Measurements from ENCODE around the gene SLC7A7.
A peak's percentile ranks its signal among the peaks of the same experiment; 100 is the strongest.

The SLC7A7 gene

GRCh38 chr14:22766457-22767322, 48.5 kb downstream of the SLC7A7 start, which contains the start of gene OXA1L (continued):
- no peak for TF ChIP-seq TCF7L2 (IDR thresholded peaks at IDR 0.05; ENCODE audit: borderline replicate concordance, low read depth, low read length)
- TF ChIP-seq ZNF629 (tag by site-specific recombination; IDR thresholded peaks at IDR 0.05) = peak; percentile 24; the same call in 1 of the 2 replicates
- no peak for TF ChIP-seq ZNF366 (tag by site-specific recombination; conservative IDR thresholded peaks at IDR 0.05)
- TF ChIP-seq ZNF776 (tag by site-specific recombination; IDR thresholded peaks at IDR 0.05; ENCODE audit: borderline replicate concordance) = no peak
- TF ChIP-seq RBAK (tag by site-specific recombination; IDR thresholded peaks at IDR 0.05) = no peak
- TF ChIP-seq ZNF624 (tag by site-specific recombination; IDR thresholded peaks at IDR 0.05) = no peak
- TF ChIP-seq ZNF155 (tag by site-specific recombination; IDR thresholded peaks at IDR 0.05) = no peak
- no peak for TF ChIP-seq EGR2 (tag by site-specific recombination; IDR thresholded peaks at IDR 0.05; ENCODE audit: low read depth)
- no peak for TF ChIP-seq ZNF654 (tag by site-specific recombination; IDR thresholded peaks at IDR 0.05; ENCODE audit: low read depth)
- TF ChIP-seq ZNF518A (tag by site-specific recombination; conservative IDR thresholded peaks at IDR 0.05; ENCODE audit: low read depth) = peak; percentile 86
- TF ChIP-seq ZNF544 (tag by site-specific recombination; IDR thresholded peaks at IDR 0.05) = no peak
- TF ChIP-seq ZNF10 (tag by site-specific recombination; IDR thresholded peaks at IDR 0.05) = no peak
- no peak for TF ChIP-seq GLIS2 (tag by site-specific recombination; IDR thresholded peaks at IDR 0.05)
- no peak for TF ChIP-seq ZSCAN30 (tag by site-specific recombination; IDR thresholded peaks at IDR 0.05)
- TF ChIP-seq ELK4 (IDR thresholded peaks at IDR 0.05; ENCODE audit: borderline replicate concordance, low read depth, low read length) = no peak
- TF ChIP-seq ZNF335 (tag by site-specific recombination; conservative IDR thresholded peaks at IDR 0.05) = peak; percentile 76
- no peak for TF ChIP-seq ZNF362 (tag by site-specific recombination; IDR thresholded peaks at IDR 0.05)
- peak; percentile 68 for TF ChIP-seq FEZF1 (tag by site-specific recombination; IDR thresholded peaks at IDR 0.05)
- TF ChIP-seq HOXA7 (CRISPR knock-in tag; IDR thresholded peaks at IDR 0.05; ENCODE audit: borderline replicate concordance) = no peak
- no peak for TF ChIP-seq PRDM2 (tag by site-specific recombination; IDR thresholded peaks at IDR 0.05; ENCODE audit: borderline replicate concordance)
- no peak for TF ChIP-seq ZNF18 (tag by site-specific recombination; IDR thresholded peaks at IDR 0.05)
- no peak for TF ChIP-seq ZNF555 (tag by site-specific recombination; conservative IDR thresholded peaks at IDR 0.05)
- peak; percentile 32; the same call in 1 of the 2 replicates for TF ChIP-seq KLF17 (tag by site-specific recombination; IDR thresholded peaks at IDR 0.05)
